ENCODE results near the gene ZSCAN2. TPM values are rescaled to one million over a fixed set of nuclear protein-coding genes. Genes with fewer than 3 reads are reported as not detected.
"Not testable (repeated sequence)": the region's sequence is repeated elsewhere in the genome, so short reads cannot be mapped to it uniquely, and the experiment has no call there.

Gene ZSCAN2
- total RNA-seq, 1 experiment from 2014 or later = 15.2 TPM

- CTCF ChIA-PET; DNase-seq (ENCODE audit: low spot score); H3K9me3 ChIP-seq (ENCODE audit: low read depth, low read length, poor library complexity, severe bottlenecking); H3K36me3 ChIP-seq (ENCODE audit: insufficient read depth, low read length, poor library complexity, severe bottlenecking); H3K4me3 ChIP-seq (ENCODE audit: low read depth, low read length, poor library complexity, severe bottlenecking); H3K4me1 ChIP-seq (ENCODE audit: insufficient read depth, low read length, poor library complexity, severe bottlenecking); POLR2A ChIA-PET (ENCODE audit: low non-redundant PET); BruUV-seq (replicated peaks); H3K27me3 ChIP-seq (replicated peaks; ENCODE audit: insufficient read depth, low read depth, low read length, poor library complexity); H3K27ac ChIP-seq (ENCODE audit: low read depth, low read length, poor library complexity, severe bottlenecking): not testable (repeated sequence)
- intact Hi-C loops (cut with micrococcal nuclease; ENCODE audit: unreplicated experiment) = loop anchor here (10.0 kb wide), 1 partner anchor 713 kb away; no protein-coding TSS in a partner anchor
Observed at GRCh38 chr15:84581676-84582428, 19.0 kb upstream of the ZSCAN2 start.

DNA sequence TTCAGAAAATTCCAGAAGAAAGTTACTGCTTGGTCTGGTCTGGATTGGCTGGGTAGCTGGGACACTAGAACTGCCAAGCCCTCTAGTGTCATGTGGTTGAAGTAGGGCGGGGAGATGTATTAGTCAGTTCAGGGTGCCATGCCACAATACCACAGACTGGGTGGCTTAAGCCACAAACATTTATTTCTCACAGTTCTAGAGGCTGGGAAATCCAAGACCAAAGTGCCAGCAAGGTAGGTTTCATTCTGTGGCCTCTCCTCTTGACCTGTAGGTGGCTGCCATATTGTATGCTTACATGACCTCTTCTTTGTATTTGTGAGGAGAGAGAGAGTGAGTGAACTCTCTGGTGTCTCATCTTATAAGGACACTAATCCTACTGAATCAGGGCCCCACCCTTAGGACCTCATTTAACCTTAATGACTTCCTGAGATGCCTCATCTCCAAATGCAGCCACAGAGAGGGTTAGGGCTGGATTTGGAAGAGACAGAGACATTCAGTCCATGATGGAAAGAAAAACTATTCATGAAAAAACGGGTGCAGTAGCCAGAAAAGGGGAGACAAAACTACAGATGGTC lies 18.1 kb upstream of the ZSCAN2 start:
- intact Hi-C loops (cut with micrococcal nuclease; ENCODE audit: unreplicated experiment) = loop anchor here (10.0 kb wide), 1 partner anchor 712 kb away; no protein-coding TSS in a partner anchor
- POLR2A ChIA-PET (ENCODE audit: low non-redundant PET) = no interaction called here

GRCh38 chr15:84583921-84584320 lies 16.9 kb upstream of the ZSCAN2 start:
- H3K27me3 ChIP-seq (replicated peaks; ENCODE audit: insufficient read depth, low read depth, low read length, poor library complexity); H3K4me3 ChIP-seq (ENCODE audit: low read depth, low read length, poor library complexity, severe bottlenecking); H3K36me3 ChIP-seq (ENCODE audit: insufficient read depth, low read length, poor library complexity, severe bottlenecking); H3K27ac ChIP-seq (ENCODE audit: low read depth, low read length, poor library complexity, severe bottlenecking); BruUV-seq (replicated peaks); H3K9me3 ChIP-seq (ENCODE audit: low read depth, low read length, poor library complexity, severe bottlenecking); CTCF ChIA-PET; DNase-seq (ENCODE audit: low spot score); POLR2A ChIA-PET (ENCODE audit: low non-redundant PET): not testable (repeated sequence)
- H3K4me1 ChIP-seq (ENCODE audit: insufficient read depth, low read length, poor library complexity, severe bottlenecking) = peaks cover 12% of the 10 kb centered on the region
- intact Hi-C loops (cut with micrococcal nuclease; ENCODE audit: unreplicated experiment) = loop anchor here (10.0 kb wide), 1 partner anchor 711 kb away; no protein-coding TSS in a partner anchor

More for the DNA sequence above, 18.1 kb upstream of the ZSCAN2 start:
- TF ChIP-seq EZH2 (IDR thresholded peaks at IDR 0.05; ENCODE audit: borderline replicate concordance, low read depth, low read length, poor library complexity, severe bottlenecking) = no peak
- TF ChIP-seq, protein P1, sequence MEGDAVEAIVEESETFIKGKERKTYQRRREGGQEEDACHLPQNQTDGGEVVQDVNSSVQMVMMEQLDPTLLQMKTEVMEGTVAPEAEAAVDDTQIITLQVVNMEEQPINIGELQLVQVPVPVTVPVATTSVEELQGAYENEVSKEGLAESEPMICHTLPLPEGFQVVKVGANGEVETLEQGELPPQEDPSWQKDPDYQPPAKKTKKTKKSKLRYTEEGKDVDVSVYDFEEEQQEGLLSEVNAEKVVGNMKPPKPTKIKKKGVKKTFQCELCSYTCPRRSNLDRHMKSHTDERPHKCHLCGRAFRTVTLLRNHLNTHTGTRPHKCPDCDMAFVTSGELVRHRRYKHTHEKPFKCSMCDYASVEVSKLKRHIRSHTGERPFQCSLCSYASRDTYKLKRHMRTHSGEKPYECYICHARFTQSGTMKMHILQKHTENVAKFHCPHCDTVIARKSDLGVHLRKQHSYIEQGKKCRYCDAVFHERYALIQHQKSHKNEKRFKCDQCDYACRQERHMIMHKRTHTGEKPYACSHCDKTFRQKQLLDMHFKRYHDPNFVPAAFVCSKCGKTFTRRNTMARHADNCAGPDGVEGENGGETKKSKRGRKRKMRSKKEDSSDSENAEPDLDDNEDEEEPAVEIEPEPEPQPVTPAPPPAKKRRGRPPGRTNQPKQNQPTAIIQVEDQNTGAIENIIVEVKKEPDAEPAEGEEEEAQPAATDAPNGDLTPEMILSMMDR (conservative IDR thresholded peaks at IDR 0.05; ENCODE audit: low read depth, low read length) = no peak
- no peak overlapping the region for H3K4me3 ChIP-seq (ENCODE audit: low read depth, low read length, poor library complexity, severe bottlenecking)
- no peaks in the 10 kb centered on the region for H3K9me3 ChIP-seq (ENCODE audit: low read depth, low read length, poor library complexity, severe bottlenecking)
- no TSS peak for BruUV-seq (replicated peaks)
- CTCF ChIA-PET = no interaction called here
- peaks cover 10% of the 10 kb centered on the region for H3K4me1 ChIP-seq (ENCODE audit: insufficient read depth, low read length, poor library complexity, severe bottlenecking)
- H3K36me3 ChIP-seq (ENCODE audit: insufficient read depth, low read length, poor library complexity, severe bottlenecking) = no peaks in the 10 kb centered on the region
- H3K27ac ChIP-seq (ENCODE audit: low read depth, low read length, poor library complexity, severe bottlenecking) = no peak overlapping the region
- no peak for DNase-seq (ENCODE audit: low spot score)
- no peaks in the 10 kb centered on the region for H3K27me3 ChIP-seq (replicated peaks; ENCODE audit: insufficient read depth, low read depth, low read length, poor library complexity)

DNA sequence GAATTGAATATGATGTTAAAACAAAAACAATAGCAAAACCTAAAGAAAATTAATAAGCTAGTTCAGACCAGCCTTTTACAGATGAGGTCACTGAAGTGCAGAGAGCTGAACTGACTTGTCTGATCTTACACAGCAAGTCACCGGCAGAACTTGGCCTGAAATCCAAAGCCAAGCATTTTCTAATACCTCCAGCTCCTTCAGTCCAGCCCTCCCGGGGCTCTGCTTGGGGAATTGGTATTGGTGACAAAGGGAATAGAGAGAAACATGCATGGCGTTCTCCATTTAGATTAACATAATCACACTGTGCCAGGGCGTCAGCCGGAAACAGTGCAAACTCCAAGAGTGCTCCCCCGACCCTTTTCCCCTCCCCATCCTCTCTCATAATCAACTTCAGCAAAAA lies 14.1 kb upstream of the ZSCAN2 start:
- peaks cover 12% of the 10 kb centered on the region for H3K4me1 ChIP-seq (ENCODE audit: insufficient read depth, low read length, poor library complexity, severe bottlenecking)
- no peaks in the 10 kb centered on the region for H3K9me3 ChIP-seq (ENCODE audit: low read depth, low read length, poor library complexity, severe bottlenecking)
- ChIA-PET CTCF (interaction anchor here (0.6 to 0.7 kb wide), 2 partner anchors 16 to 529 kb away, joined by 3 to 8 read pairs; no protein-coding TSS in a partner anchor), POLR2A (ENCODE audit: low non-redundant PET) (interaction anchor here (0.6 kb wide), 1 partner anchor 370 kb away, joined by 17 read pairs; no protein-coding TSS in a partner anchor)
- no peaks in the 10 kb centered on the region for H3K27me3 ChIP-seq (replicated peaks; ENCODE audit: insufficient read depth, low read depth, low read length, poor library complexity)
- no peaks in the 10 kb centered on the region for H3K36me3 ChIP-seq (ENCODE audit: insufficient read depth, low read length, poor library complexity, severe bottlenecking)
- H3K4me3 ChIP-seq (ENCODE audit: low read depth, low read length, poor library complexity, severe bottlenecking) = no peak overlapping the region
- BruUV-seq (replicated peaks) = no TSS peak
- intact Hi-C loops (cut with micrococcal nuclease; ENCODE audit: unreplicated experiment) = loop anchor here (5.0 to 10.0 kb wide), 2 partner anchors 456 to 708 kb away; no protein-coding TSS in a partner anchor
- no peak overlapping the region for H3K27ac ChIP-seq (ENCODE audit: low read depth, low read length, poor library complexity, severe bottlenecking)
- no peak for TF ChIP-seq EZH2 (IDR thresholded peaks at IDR 0.05; ENCODE audit: borderline replicate concordance, low read depth, low read length, poor library complexity, severe bottlenecking)
- TF ChIP-seq, protein P1 (conservative IDR thresholded peaks at IDR 0.05; ENCODE audit: low read depth, low read length) = no peak
- DNase-seq (ENCODE audit: low spot score) = peak; percentile 80
